Measurements from ENCODE around the gene SLC22A16.

GRCh38 chr6:110523451-110524021 lies 47.1 kb upstream of the SLC22A16 start:
- TF ChIP-seq CTCF (IDR thresholded peaks at IDR 0.05) (no peak), POLR2A (IDR thresholded peaks at IDR 0.05) (no peak)
